A549 (cell line): ENCODE measurements around the gene AGXT2. TPM values are rescaled to one million over a fixed set of nuclear protein-coding genes. Genes with fewer than 3 reads are reported as not detected.

ENCODE experiments used
- ATAC-seq, 2 experiments: fragments of 200-7000 bp in 1 of 2; fragments of >200 bp in 1 of 2; cut with Nextera tagmentation in 1 of 2; cut with Tn5 transposase in 1 of 2; 3 replicates each; pipeline versions ENCODE4 v1.8.0 to v1.9.1; 2018 to 2020; ENCODE audit warnings: mild to moderate bottlenecking in 1 of 2, moderate library complexity in 1 of 2
- CTCF ChIA-PET: fragments of 300-600 bp; sonication (Branson Sonifier 250); formaldehyde crosslinking; extraction: SDS; loops from one replicate; lab custom pipeline; 2021; ENCODE audit warnings: antibody characterized with exemption, inconsistent platforms; lab: Yijun Ruan, JAX
- POLR2A ChIA-PET: fragments of 350-600 bp; formaldehyde crosslinking; extraction: SDS; loops from one replicate; lab custom pipeline; 2021; ENCODE audit warnings: antibody characterized with exemption, inconsistent platforms; lab: Yijun Ruan, JAX
- DNase-seq, 2 experiments: peaks; one replicate each; pipeline versions ENCODE4 v3.0.0 to v3.0.0-alpha.2; 2011 to 2016; ENCODE audit warnings: low read depth in 1 of 2, low spot score in 1 of 2
- FAIRE-seq: peaks from 2 replicates; lab custom pipeline; 2011; peaks lifted over from hg19 to GRCh38; lab: Jason Lieb, UNC
- H3K27ac ChIP-seq, 2 experiments: fragments of >200 bp; sonication (Bioruptor Twin); formaldehyde crosslinking; 3 replicates each; pipeline ENCODE4 v1.5.1; 2016 to 2017
- H3K4me1 ChIP-seq: fragments of >200 bp; sonication (Bioruptor Twin); formaldehyde crosslinking; 3 replicates; pipeline ENCODE4 v1.6.1; 2016
- H3K4me2 ChIP-seq: fragments of >200 bp; sonication (Bioruptor Twin); formaldehyde crosslinking; 3 replicates; pipeline ENCODE4 v1.6.1; 2016
- H3K4me3 ChIP-seq: fragments of >200 bp; sonication (Bioruptor Twin); formaldehyde crosslinking; 3 replicates; pipeline ENCODE4 v1.5.1; 2016
- H3K9me3 ChIP-seq: fragments of >200 bp; sonication (Bioruptor Twin); formaldehyde crosslinking; 3 replicates; pipeline ENCODE4 v1.6.1; 2016
- BHLHE40 ChIP-seq: IDR thresholded peaks from 2 replicates; pipeline ENCODE4 v1.6.1; 2012; ENCODE audit warnings: low read depth, low read length, inconsistent platforms
- CTCF ChIP-seq: fragments of >200 bp; sonication (Bioruptor Twin); formaldehyde crosslinking; IDR thresholded peaks from 3 replicates; pipeline ENCODE4 v1.5.1; 2016
- E2F6 ChIP-seq: IDR thresholded peaks from 2 replicates; pipeline ENCODE4 v1.6.1; 2012; ENCODE audit warnings: low read depth, borderline replicate concordance
- EHF ChIP-seq: fragments of 250-450 bp; sonication (Bioruptor Pico); IDR thresholded peaks from 2 replicates; pipeline ENCODE4 v1.5.0; 2020; ENCODE audit warnings: mild to moderate bottlenecking
- EHMT2 ChIP-seq: fragments of 200-600 bp; sonication (generic); IDR thresholded peaks from 2 replicates; pipeline ENCODE4 v1.6.1; 2016; ENCODE audit warnings: antibody characterized with exemption, low read depth, mild to moderate bottlenecking, moderate library complexity
- FOXS1 ChIP-seq: fragments of 250-450 bp; sonication (Bioruptor Pico); IDR thresholded peaks from 2 replicates; pipeline ENCODE4 v1.5.0; 2020; ENCODE audit warnings: mild to moderate bottlenecking, moderate library complexity
- HES2 ChIP-seq: fragments of >200 bp; sonication (Bioruptor Twin); formaldehyde crosslinking; IDR thresholded peaks from 2 replicates; pipeline ENCODE4 v1.6.1; 2016
- HEYL ChIP-seq: fragments of 250-450 bp; sonication (Bioruptor Pico); IDR thresholded peaks from 2 replicates; pipeline ENCODE4 v1.8.0; 2021; ENCODE audit warnings: mild to moderate bottlenecking, moderate library complexity
- HMGXB4 ChIP-seq: fragments of 250-450 bp; sonication (Bioruptor Pico); IDR thresholded peaks from 2 replicates; pipeline ENCODE4 v1.5.0; 2021; ENCODE audit warnings: mild to moderate bottlenecking, moderate library complexity, borderline replicate concordance
- HOXB13 ChIP-seq: fragments of 250-450 bp; sonication (Bioruptor Pico); IDR thresholded peaks from 2 replicates; pipeline ENCODE4 v1.5.0; 2020; ENCODE audit warnings: low read depth, mild to moderate bottlenecking, moderate library complexity
- KDM1A ChIP-seq: fragments of 200-600 bp; sonication (generic); IDR thresholded peaks from 2 replicates; pipeline ENCODE4 v1.6.1; 2016; ENCODE audit warnings: low read depth, mild to moderate bottlenecking
- KDM5A ChIP-seq: fragments of 200-600 bp; sonication (generic); IDR thresholded peaks from 2 replicates; pipeline ENCODE4 v1.6.1; 2016; ENCODE audit warnings: antibody characterized with exemption, mild to moderate bottlenecking
- MAFK ChIP-seq: fragments of 450-650 bp; IDR thresholded peaks from 2 replicates; pipeline ENCODE4 v1.6.1; 2014; ENCODE audit not compliant: partially characterized antibody
- MYC ChIP-seq: IDR thresholded peaks from 2 replicates; pipeline ENCODE4 v1.6.1; 2012; ENCODE audit warnings: mild to moderate bottlenecking, inconsistent platforms, low read length, improper control_type of control experiment, borderline replicate concordance
- NFE2L2 ChIP-seq: fragments of 150-350 bp; conservative IDR thresholded peaks from 2 replicates; pipeline ENCODE4 v1.6.1; 2014; ENCODE audit warnings: low read length
- NR3C1 ChIP-seq: fragments of >200 bp; sonication (Bioruptor Twin); formaldehyde crosslinking; IDR thresholded peaks from 3 replicates; pipeline ENCODE4 v1.6.1; 2017
- POLR2AphosphoS2 ChIP-seq: conservative IDR thresholded peaks from 2 replicates; pipeline ENCODE4 v1.6.1; 2012; ENCODE audit warnings: low read length, improper control_type of control experiment, inconsistent platforms
- RCOR1 ChIP-seq: fragments of 150-350 bp; IDR thresholded peaks from 2 replicates; pipeline ENCODE4 v1.6.1; 2014; ENCODE audit warnings: antibody characterized with exemption, low read length, low read depth
- SMC3 ChIP-seq: fragments of >200 bp; sonication (Bioruptor Twin); formaldehyde crosslinking; IDR thresholded peaks from 3 replicates; pipeline ENCODE4 v1.6.1; 2018; ENCODE audit warnings: inconsistent platforms
- TFCP2L1 ChIP-seq: fragments of 250-450 bp; sonication (Bioruptor Pico); IDR thresholded peaks from 2 replicates; pipeline ENCODE4 v1.5.0; 2021; ENCODE audit warnings: mild to moderate bottlenecking
- TP53 ChIP-seq: fragments of 250-450 bp; sonication (Bioruptor Pico); IDR thresholded peaks from 2 replicates; pipeline ENCODE4 v1.5.0; 2021; ENCODE audit warnings: mild to moderate bottlenecking, moderate library complexity
- USF2 ChIP-seq: fragments of 450-650 bp; IDR thresholded peaks from 2 replicates; pipeline ENCODE4 v1.6.1; 2014; ENCODE audit warnings: antibody characterized with exemption
- ZSCAN20 ChIP-seq: fragments of 250-450 bp; sonication (Bioruptor Pico); IDR thresholded peaks from 2 replicates; pipeline ENCODE4 v1.8.0; 2022; ENCODE audit warnings: mild to moderate bottlenecking, moderate library complexity
- WGBS: methylation state at CpG from one replicate; pipeline ENCODE4 v1.1.6; 2017; ENCODE audit errors: missing lambda C conversion rate; 5-methylcytosine and 5-hydroxymethylcytosine counted together
- polyA plus RNA-seq, 4 experiments: library from polyadenylated mRNA; depleted of rRNA in 3 of 4; stranded (reverse); fragments of >200 nt; fragmentation: RNase III in 1 of 4; extraction: RNeasy Plus Mini Kit Qiagen cat#74134 plus additional on column Dnase treatment in 1 of 4; gene quantifications; 2 replicates in 3 of 4; 3 replicates in 1 of 4; pipeline ENCODE4 v1.2.3, GENCODE V29; 2011 to 2017

AGXT2 gene
- polyA plus RNA-seq, 2 of the 4 experiments (the other 2 are of a cell fraction): not detected

- H3K9me3 ChIP-seq: no peaks in the 10 kb centered on the region
- ATAC-seq: no peak
- DNase-seq: no peak
Measured at GRCh38 chr5:35087991-35088390, 40.2 kb upstream of the AGXT2 start.

GRCh38 chr5:35083150-35083549 lies 35.4 kb upstream of the AGXT2 start:
- Histone ChIP-seq H3K27ac (no peak overlapping the region), H3K4me2 (no peak overlapping the region), H3K9me3 (no peaks in the 10 kb centered on the region), H3K4me3 (no peak overlapping the region), H3K4me1 (no peaks in the 10 kb centered on the region)
- DNase-seq (no peak), ATAC-seq (no peak), FAIRE-seq (no peak)
- ChIA-PET CTCF (no interaction called here), POLR2A (no interaction called here)
- TF ChIP-seq CTCF (no peak), SMC3 (no peak), HOXB13 (CRISPR knock-in tag) (no peak), EHMT2 (no peak), TFCP2L1 (CRISPR knock-in tag) (no peak)
- WGBS: 50% methylated on average over 3 of the region's 3 CpGs

More at GRCh38 chr5:35087991-35088390, 40.2 kb upstream of the AGXT2 start:
- Histone ChIP-seq H3K4me3 (no peak overlapping the region), H3K4me2 (no peak overlapping the region), H3K27ac (no peak overlapping the region), H3K4me1 (no peaks in the 10 kb centered on the region)
- no peak for FAIRE-seq
- POLR2A ChIA-PET: no interaction called here
- TF ChIP-seq SMC3: no peak
- TF ChIP-seq POLR2AphosphoS2: no peak
- TF ChIP-seq KDM1A: no peak
- TF ChIP-seq NFE2L2: no peak
- TF ChIP-seq HES2: no peak
- no peak for TF ChIP-seq E2F6
- no peak for TF ChIP-seq RCOR1
- no peak for TF ChIP-seq MYC
- TF ChIP-seq HEYL (CRISPR knock-in tag): no peak
- WGBS: 0% methylated on average over 3 of the region's 3 CpGs
- CTCF ChIA-PET: interaction anchor here (1.3 to 5.3 kb wide), 5 partner anchors 10 to 842 kb away, joined by 3 to 32 read pairs (median 5); no protein-coding TSS in a partner anchor

- ChIA-PET POLR2A (no interaction called here), CTCF (interaction anchor here (0.7 to 1.0 kb wide), 2 partner anchors 39 to 620 kb away, joined by 3 read pairs; no protein-coding TSS in a partner anchor)
- H3K4me3 ChIP-seq: no peak overlapping the region
- no peak for FAIRE-seq
- H3K4me1 ChIP-seq: no peaks in the 10 kb centered on the region
- TF ChIP-seq SMC3 (no peak), KDM1A (no peak), HMGXB4 (CRISPR knock-in tag) (no peak)
- H3K27ac ChIP-seq: no peak overlapping the region
- no peaks in the 10 kb centered on the region for H3K9me3 ChIP-seq
- DNase-seq: no peak
- no peak overlapping the region for H3K4me2 ChIP-seq
- no peak for ATAC-seq
- 23% methylated on average over 3 of the region's 3 CpGs for WGBS
Measured at GRCh38 chr5:35082530-35082929, 34.8 kb upstream of the AGXT2 start.

GRCh38 chr5:35081134-35081533 lies 33.4 kb upstream of the AGXT2 start:
- ATAC-seq (no peak), FAIRE-seq (no peak), DNase-seq (no peak)
- no peaks in the 10 kb centered on the region for H3K4me1 ChIP-seq
- CTCF ChIA-PET: no interaction called here
- POLR2A ChIA-PET: no interaction called here
- 57% methylated on average over 6 of the region's 6 CpGs for WGBS
- no peak overlapping the region for H3K4me3 ChIP-seq
- H3K4me2 ChIP-seq: no peak overlapping the region
- H3K27ac ChIP-seq: no peak overlapping the region
- no peaks in the 10 kb centered on the region for H3K9me3 ChIP-seq
- TF ChIP-seq BHLHE40: no peak
- no peak for TF ChIP-seq MYC
- TF ChIP-seq USF2: no peak
- TF ChIP-seq NR3C1: no peak
- TF ChIP-seq KDM1A: no peak
- no peak for TF ChIP-seq KDM5A
- TF ChIP-seq POLR2AphosphoS2: no peak
- no peak for TF ChIP-seq FOXS1 (CRISPR knock-in tag)
- no peak for TF ChIP-seq EHF
- no peak for TF ChIP-seq MAFK
- TF ChIP-seq ZSCAN20 (CRISPR knock-in tag): no peak
- TF ChIP-seq TP53 (CRISPR knock-in tag): no peak
- no peak for TF ChIP-seq CTCF
